Measurements from ENCODE around the gene SLC35F4. TPM values are rescaled to one million over a fixed set of nuclear protein-coding genes. Genes with fewer than 3 reads are reported as not detected.

The SLC35F4 gene
- total RNA-seq, 2 experiments from 2014 or later: not detected

- Mint-ChIP-seq H3K4me1 (no peaks in the 10 kb centered on the region), H3K36me3 (ENCODE audit: low read depth) (no peaks in the 10 kb centered on the region), H3K27ac (no peak overlapping the region), H3K9me3 (no peaks in the 10 kb centered on the region), H3K4me3 (no peak overlapping the region), H3K27me3 (no peaks in the 10 kb centered on the region)
- CTCF ChIA-PET: no interaction called here
- POLR2A ChIA-PET: no interaction called here
- no peak for DNase-seq
These were observed 287.1 kb downstream of the SLC35F4 start for GRCh38 chr14:57578801-57579200.

- no peaks in the 10 kb centered on the region for H3K36me3 Mint-ChIP-seq (ENCODE audit: low read depth)
- H3K4me3 Mint-ChIP-seq: no peak overlapping the region
- H3K27ac Mint-ChIP-seq: no peak overlapping the region
- no peaks in the 10 kb centered on the region for H3K4me1 Mint-ChIP-seq
- CTCF ChIA-PET: no interaction called here
- POLR2A ChIA-PET: no interaction called here
- H3K27me3 Mint-ChIP-seq: no peaks in the 10 kb centered on the region
- no peaks in the 10 kb centered on the region for H3K9me3 Mint-ChIP-seq
- no peak for DNase-seq
These were observed 289.4 kb downstream of the SLC35F4 start for GRCh38 chr14:57576498-57576897.

- Mint-ChIP-seq H3K27ac (no peak overlapping the region), H3K36me3 (ENCODE audit: low read depth) (no peaks in the 10 kb centered on the region), H3K4me1 (no peaks in the 10 kb centered on the region), H3K9me3 (no peaks in the 10 kb centered on the region), H3K4me3 (no peak overlapping the region), H3K27me3 (no peaks in the 10 kb centered on the region)
- ChIA-PET POLR2A (no interaction called here), CTCF (no interaction called here)
- no peak for DNase-seq
These were observed 290.4 kb downstream of the SLC35F4 start for GRCh38 chr14:57575482-57575881.

- DNase-seq: no peak
- H3K27me3 Mint-ChIP-seq: no peaks in the 10 kb centered on the region
- H3K4me3 Mint-ChIP-seq: no peak overlapping the region
- no peaks in the 10 kb centered on the region for H3K4me1 Mint-ChIP-seq
- H3K36me3 Mint-ChIP-seq (ENCODE audit: low read depth): no peaks in the 10 kb centered on the region
- H3K27ac Mint-ChIP-seq: no peak overlapping the region
- no peaks in the 10 kb centered on the region for H3K9me3 Mint-ChIP-seq
- ChIA-PET POLR2A (no interaction called here), CTCF (no interaction called here)
These were observed 291.1 kb downstream of the SLC35F4 start for GRCh38 chr14:57574617-57575288.

- Mint-ChIP-seq H3K27me3 (no peaks in the 10 kb centered on the region), H3K27ac (no peak overlapping the region), H3K9me3 (no peaks in the 10 kb centered on the region), H3K4me3 (no peak overlapping the region), H3K36me3 (ENCODE audit: low read depth) (no peaks in the 10 kb centered on the region), H3K4me1 (no peaks in the 10 kb centered on the region)
- ChIA-PET POLR2A (no interaction called here), CTCF (no interaction called here)
- DNase-seq: no peak
These were observed 292.7 kb downstream of the SLC35F4 start for GRCh38 chr14:57573173-57573572.

- ChIA-PET POLR2A (no interaction called here), CTCF (no interaction called here)
- Mint-ChIP-seq H3K9me3 (no peaks in the 10 kb centered on the region), H3K27me3 (no peaks in the 10 kb centered on the region), H3K27ac (no peak overlapping the region), H3K36me3 (ENCODE audit: low read depth) (no peaks in the 10 kb centered on the region), H3K4me3 (no peak overlapping the region), H3K4me1 (no peaks in the 10 kb centered on the region)
- no peak for DNase-seq
These were observed 297.3 kb downstream of the SLC35F4 start for GRCh38 chr14:57568554-57568953.

GRCh38 chr14:57567220-57567619 lies 298.7 kb downstream of the SLC35F4 start:
- H3K9me3 Mint-ChIP-seq: no peaks in the 10 kb centered on the region
- H3K27ac Mint-ChIP-seq: no peak overlapping the region
- H3K4me1 Mint-ChIP-seq: no peaks in the 10 kb centered on the region
- no peaks in the 10 kb centered on the region for H3K36me3 Mint-ChIP-seq (ENCODE audit: low read depth)
- ChIA-PET CTCF (no interaction called here), POLR2A (no interaction called here)
- no peaks in the 10 kb centered on the region for H3K27me3 Mint-ChIP-seq
- no peak for DNase-seq
- H3K4me3 Mint-ChIP-seq: no peak overlapping the region

- no peak for DNase-seq
- POLR2A ChIA-PET: no interaction called here
- CTCF ChIA-PET: no interaction called here
These were observed 305.2 kb downstream of the SLC35F4 start for GRCh38 chr14:57560681-57561080.

GRCh38 chr14:57559576-57559975 lies 306.3 kb downstream of the SLC35F4 start:
- Mint-ChIP-seq H3K9me3 (peaks cover 3% of the 10 kb centered on the region), H3K27ac (no peak overlapping the region), H3K36me3 (ENCODE audit: low read depth) (no peaks in the 10 kb centered on the region), H3K4me1 (no peaks in the 10 kb centered on the region), H3K4me3 (no peak overlapping the region), H3K27me3 (no peaks in the 10 kb centered on the region)
- DNase-seq: no peak
- CTCF ChIA-PET: no interaction called here
- POLR2A ChIA-PET: no interaction called here

More at GRCh38 chr14:57560681-57561080, 305.2 kb downstream of the SLC35F4 start:
- Mint-ChIP-seq H3K4me3 (no peak overlapping the region), H3K9me3 (no peaks in the 10 kb centered on the region), H3K36me3 (ENCODE audit: low read depth) (no peaks in the 10 kb centered on the region), H3K4me1 (no peaks in the 10 kb centered on the region), H3K27me3 (no peaks in the 10 kb centered on the region), H3K27ac (no peak overlapping the region)

- Mint-ChIP-seq H3K9me3 (peaks cover 18% of the 10 kb centered on the region), H3K36me3 (ENCODE audit: low read depth) (no peaks in the 10 kb centered on the region), H3K27ac (no peak overlapping the region), H3K27me3 (no peaks in the 10 kb centered on the region), H3K4me3 (no peak overlapping the region), H3K4me1 (no peaks in the 10 kb centered on the region)
- no peak for DNase-seq
- POLR2A ChIA-PET: no interaction called here
- CTCF ChIA-PET: no interaction called here
These were observed 316.0 kb downstream of the SLC35F4 start for GRCh38 chr14:57549765-57550420.

GRCh38 chr14:57549016-57549564 lies 316.8 kb downstream of the SLC35F4 start:
- H3K27ac Mint-ChIP-seq: no peak overlapping the region
- H3K27me3 Mint-ChIP-seq: no peaks in the 10 kb centered on the region
- CTCF ChIA-PET: no interaction called here
- no peaks in the 10 kb centered on the region for H3K36me3 Mint-ChIP-seq (ENCODE audit: low read depth)
- peaks cover 13% of the 10 kb centered on the region for H3K9me3 Mint-ChIP-seq
- no peak overlapping the region for H3K4me3 Mint-ChIP-seq
- no peaks in the 10 kb centered on the region for H3K4me1 Mint-ChIP-seq
- no peak for DNase-seq
- POLR2A ChIA-PET: no interaction called here

- DNase-seq: no peak
- H3K27me3 Mint-ChIP-seq: no peaks in the 10 kb centered on the region
- H3K9me3 Mint-ChIP-seq: peaks cover 24% of the 10 kb centered on the region
- H3K4me1 Mint-ChIP-seq: no peaks in the 10 kb centered on the region
- H3K36me3 Mint-ChIP-seq (ENCODE audit: low read depth): no peaks in the 10 kb centered on the region
- H3K27ac Mint-ChIP-seq: no peak overlapping the region
- H3K4me3 Mint-ChIP-seq: no peak overlapping the region
- ChIA-PET POLR2A (no interaction called here), CTCF (no interaction called here)
These were observed 318.8 kb downstream of the SLC35F4 start for GRCh38 chr14:57547131-57547530.

GRCh38 chr14:57533214-57533613 lies 332.7 kb downstream of the SLC35F4 start:
- ChIA-PET POLR2A (no interaction called here), CTCF (interaction anchor here (1.0 to 1.7 kb wide), 4 partner anchors 10 to 540 kb away, joined by 3 to 4 read pairs (median 4); no protein-coding TSS in a partner anchor)
- H3K27me3 Mint-ChIP-seq: no peaks in the 10 kb centered on the region
- no peak overlapping the region for H3K4me3 Mint-ChIP-seq
- H3K4me1 Mint-ChIP-seq: no peaks in the 10 kb centered on the region
- no peak overlapping the region for H3K27ac Mint-ChIP-seq
- DNase-seq: peak; percentile 16
- no peaks in the 10 kb centered on the region for H3K9me3 Mint-ChIP-seq
- H3K36me3 Mint-ChIP-seq (ENCODE audit: low read depth): no peaks in the 10 kb centered on the region

GRCh38 chr14:57530571-57530970 lies 335.3 kb downstream of the SLC35F4 start:
- no peak for DNase-seq
- Mint-ChIP-seq H3K4me1 (no peaks in the 10 kb centered on the region), H3K4me3 (no peak overlapping the region), H3K9me3 (peaks cover 4% of the 10 kb centered on the region), H3K36me3 (ENCODE audit: low read depth) (no peaks in the 10 kb centered on the region), H3K27me3 (no peaks in the 10 kb centered on the region), H3K27ac (no peak overlapping the region)
- POLR2A ChIA-PET: no interaction called here
- CTCF ChIA-PET: interaction anchor here (1.3 kb wide), 1 partner anchor 543 kb away, joined by 4 read pairs; no protein-coding TSS in a partner anchor

Data from activated CD4-positive, alpha-beta memory T cell treated with anti-CD3 and anti-CD28 coated beads, Interleukin-2, amount 10 ng/mL, durations not matched to agents 7 days and 5 days (primary cell).